ENCODE data around the gene NSD2. TPM values are rescaled to one million over a fixed set of nuclear protein-coding genes. Genes with fewer than 3 reads are reported as not detected.
A peak's percentile ranks its signal among the peaks of the same experiment; 100 is the strongest.

Gene NSD2
- total RNA-seq, 1 experiment from 2014 or later, result 128 TPM

- no peak for TF ChIP-seq ZBTB21 (CRISPR knock-in tag; IDR thresholded peaks at IDR 0.05; ENCODE audit: borderline replicate concordance)
- no peak for TF ChIP-seq NR2C2 (CRISPR knock-in tag; IDR thresholded peaks at IDR 0.05)
- TF ChIP-seq ZNF138 (CRISPR knock-in tag; conservative IDR thresholded peaks at IDR 0.05), result no peak
- no peak for TF ChIP-seq IRF2 (CRISPR knock-in tag; IDR thresholded peaks at IDR 0.05; ENCODE audit: borderline replicate concordance, low read depth)
- TF ChIP-seq CREM (CRISPR knock-in tag; IDR thresholded peaks at IDR 0.05), result no peak
- no peak for TF ChIP-seq E2F4 (CRISPR knock-in tag; IDR thresholded peaks at IDR 0.05; ENCODE audit: borderline replicate concordance, low read depth)
- TF ChIP-seq MAX (CRISPR knock-in tag; IDR thresholded peaks at IDR 0.05), result no peak
- no peak for TF ChIP-seq TEAD4 (CRISPR knock-in tag; IDR thresholded peaks at IDR 0.05)
- TF ChIP-seq JAZF1 (CRISPR knock-in tag; IDR thresholded peaks at IDR 0.05), result no peak
- TF ChIP-seq ZNF263 (CRISPR knock-in tag; IDR thresholded peaks at IDR 0.05; ENCODE audit: low read depth), result no peak
- TF ChIP-seq ZNF423 (CRISPR knock-in tag; IDR thresholded peaks at IDR 0.05), result no peak
- TF ChIP-seq ERG (CRISPR knock-in tag; IDR thresholded peaks at IDR 0.05), result no peak
- no peak for TF ChIP-seq USF2 (CRISPR knock-in tag; IDR thresholded peaks at IDR 0.05)
- no peak for TF ChIP-seq ARID4B (CRISPR knock-in tag; IDR thresholded peaks at IDR 0.05; ENCODE audit: borderline replicate concordance)
- TF ChIP-seq ZNF671 (CRISPR knock-in tag; IDR thresholded peaks at IDR 0.05), result no peak
- ChIA-PET CTCF (interaction anchor here (0.7 kb wide), 1 partner anchor 43 kb away, joined by 3 read pairs; no protein-coding TSS in a partner anchor), POLR2A (interaction anchor here (0.6 kb wide), 1 partner anchor 667 kb away, joined by 3 read pairs; no protein-coding TSS in a partner anchor)
- no peak overlapping the region for H3K4me3 Mint-ChIP-seq
- no peak overlapping the region for H3K27ac Mint-ChIP-seq
- H3K36me3 Mint-ChIP-seq, result no peaks in the 10 kb centered on the region
- H3K9me3 Mint-ChIP-seq, result no peaks in the 10 kb centered on the region
- ATAC-seq (no peak), DNase-seq (ENCODE audit: low spot score) (no peak)
- peaks cover 72% of the 10 kb centered on the region for H3K27me3 Mint-ChIP-seq (ENCODE audit: low read depth)
- peaks cover 20% of the 10 kb centered on the region for H3K4me1 Mint-ChIP-seq
Observed at GRCh38 chr4:1868293-1868692, 2.9 kb upstream of the NSD2 start.

GRCh38 chr4:1868912-1869311, 2.3 kb upstream of the NSD2 start:
- ChIA-PET CTCF (interaction anchor here (0.7 kb wide), 1 partner anchor 42 kb away, joined by 3 read pairs; no protein-coding TSS in a partner anchor), POLR2A (no interaction called here)
- H3K4me3 Mint-ChIP-seq, result no peak overlapping the region
- no peaks in the 10 kb centered on the region for H3K9me3 Mint-ChIP-seq
- no peak for ATAC-seq
- H3K27ac Mint-ChIP-seq, result no peak overlapping the region
- no peak for DNase-seq (ENCODE audit: low spot score)
- peak; percentile 24; the same call in 1 of the 2 replicates for TF ChIP-seq ZNF121 (CRISPR knock-in tag; IDR thresholded peaks at IDR 0.05)
- no peak for TF ChIP-seq PREB (CRISPR knock-in tag; IDR thresholded peaks at IDR 0.05; ENCODE audit: borderline replicate concordance)
- H3K36me3 Mint-ChIP-seq, result no peaks in the 10 kb centered on the region
- H3K4me1 Mint-ChIP-seq, result peaks cover 24% of the 10 kb centered on the region
- H3K27me3 Mint-ChIP-seq (ENCODE audit: low read depth), result peaks cover 66% of the 10 kb centered on the region

Measured in WTC11 (cell line).